ENCODE data around the gene C22orf23. TPM values are rescaled to one million over a fixed set of nuclear protein-coding genes. Genes with fewer than 3 reads are reported as not detected.

The C22orf23 gene
- total and polyA plus RNA-seq, 10 of the 15 experiments (the other 5 are each of a cell fraction or from before 2014, with no cell fraction given) = 0.04 to 0.38 (median 0.11) TPM; not detected in 5

- no peak for TF ChIP-seq ZNF217 (IDR thresholded peaks at IDR 0.05)
- TF ChIP-seq NR2F1 (conservative IDR thresholded peaks at IDR 0.05) = no peak
- no peak for TF ChIP-seq EGR1 (IDR thresholded peaks at IDR 0.05; ENCODE audit: borderline replicate concordance in 1 of 2, low read depth in 2 of 2, low read length in 2 of 2)
- no peak for TF ChIP-seq EZH2 (IDR thresholded peaks at IDR 0.05; ENCODE audit: borderline replicate concordance, control insufficient read depth, low read depth, low read length)
- TF ChIP-seq POLR2A (IDR thresholded peaks at IDR 0.05; ENCODE audit: low read depth, low read length) = peak; percentile 95
- TF ChIP-seq FOXM1 (IDR thresholded peaks at IDR 0.05; ENCODE audit: low read depth, low read length) = no peak
- peak; percentile 66; the same call in 2 of the 3 replicates for TF ChIP-seq POU2F2 (IDR thresholded peaks at IDR 0.05; ENCODE audit: borderline replicate concordance, low read depth, low read length)
- TF ChIP-seq E2F8 (IDR thresholded peaks at IDR 0.05; ENCODE audit: low read depth, partially characterized antibody) = no peak
- no peak for TF ChIP-seq WRNIP1 (IDR thresholded peaks at IDR 0.05; ENCODE audit: borderline replicate concordance, low read depth, low read length)
- no peak for TF ChIP-seq SUZ12 (IDR thresholded peaks at IDR 0.05; ENCODE audit: unreplicated experiment)
- TF ChIP-seq CHD4 (IDR thresholded peaks at IDR 0.05) = no peak
- TF ChIP-seq IRF5 (IDR thresholded peaks at IDR 0.05; ENCODE audit: borderline replicate concordance) = no peak
- TF ChIP-seq GABPA (IDR thresholded peaks at IDR 0.05; ENCODE audit: low read depth) = peak; percentile 79
- peak; percentile 85 for TF ChIP-seq CREB1 (IDR thresholded peaks at IDR 0.05; ENCODE audit: low read depth)
- TF ChIP-seq ATF2 (IDR thresholded peaks at IDR 0.05; ENCODE audit: low read length) = no peak
- no peak for TF ChIP-seq RUNX3 (IDR thresholded peaks at IDR 0.05; ENCODE audit: low read length)
- no peak for TF ChIP-seq CEBPZ (IDR thresholded peaks at IDR 0.05; ENCODE audit: low read depth, low read length)
- TF ChIP-seq LARP7 (IDR thresholded peaks at IDR 0.05) = no peak
- no peak; a peak in 1 of 4 replicates for TF ChIP-seq BHLHE40 (IDR thresholded peaks at IDR 0.05; ENCODE audit: borderline replicate concordance in 1 of 2, low read depth in 2 of 2, low read length in 1 of 2)
- TF ChIP-seq BMI1 (IDR thresholded peaks at IDR 0.05; ENCODE audit: borderline replicate concordance) = peak; percentile 40; the same call in 1 of the 2 replicates
- no peak for TF ChIP-seq PML (IDR thresholded peaks at IDR 0.05; ENCODE audit: low read length)
- TF ChIP-seq BCL11A (IDR thresholded peaks at IDR 0.05; ENCODE audit: low read depth, low read length) = no peak
- TF ChIP-seq ATF7 (IDR thresholded peaks at IDR 0.05; ENCODE audit: low read depth) = no peak
These were observed at the start of gene C22orf23, which contains the start of gene POLR2F (continued) for GRCh38 chr22:37953437-37954179.

All from GM12878 (cell line).